ENCODE data around the gene UBAC1. TPM values are rescaled to one million over a fixed set of nuclear protein-coding genes. Genes with fewer than 3 reads are reported as not detected.

UBAC1 gene
- polyA plus RNA-seq, 1 of the 3 experiments (the other 2 are of a cell fraction) = 67.7 TPM

DNA sequence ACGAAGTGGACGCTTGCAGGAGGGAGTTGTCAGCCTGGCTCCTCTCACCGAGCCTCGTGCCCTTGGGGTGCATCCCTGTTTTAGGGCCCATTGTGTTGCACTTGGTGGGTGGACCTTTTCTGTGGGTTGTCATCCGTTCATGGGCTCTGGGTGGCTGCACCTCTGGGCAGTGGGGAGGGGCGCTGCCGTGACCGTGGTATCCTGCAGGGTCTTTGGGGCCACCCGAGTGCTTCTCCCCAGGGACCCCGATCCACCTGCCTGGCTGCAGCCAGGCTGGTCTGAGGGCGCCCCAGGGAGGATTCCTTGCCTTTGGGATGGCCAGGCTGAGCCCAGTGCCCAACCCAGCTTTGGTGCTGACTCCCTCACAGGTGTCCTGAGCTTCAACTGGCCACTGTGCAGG, 41.0 kb upstream of the UBAC1 start:
- Histone ChIP-seq H3K27me3 (ENCODE audit: insufficient read depth) (no peaks in the 10 kb centered on the region), H3K9me3 (no peaks in the 10 kb centered on the region), H3K4me2 (no peak overlapping the region), H3K27ac (ENCODE audit: low read depth in 2 of 2, low read length in 1 of 2) (no peak overlapping the region), H3K9me2 (no peaks in the 10 kb centered on the region), H3K4me3 (ENCODE audit: low read depth in 2 of 2, low read length in 1 of 2) (no peak overlapping the region), H3K36me3 (replicated peaks in 1 of 2; ENCODE audit: control insufficient read depth in 1 of 2, insufficient read depth in 2 of 2, low read length in 1 of 2) (no peaks in the 10 kb centered on the region), H3F3A (replicated peaks; ENCODE audit: insufficient read depth) (no peaks in the 10 kb centered on the region), H3K79me2 (ENCODE audit: insufficient read depth) (no peaks in the 10 kb centered on the region), H4K20me1 (ENCODE audit: insufficient read depth) (no peaks in the 10 kb centered on the region), H2AFZ (ENCODE audit: low read depth) (no peak overlapping the region), H3K4me1 (ENCODE audit: control insufficient read depth in 1 of 2, insufficient read depth in 2 of 2, low read depth in 1 of 2, low read length in 1 of 2) (peaks cover 0 to 25% of the 10 kb centered on the region in 2 experiments; a peak in 1 of 4 replicates), H3K9ac (no peak overlapping the region)
- 95% methylated on average over 9 of the region's 11 CpGs for WGBS (ENCODE audit: low lambda C conversion rate)
- DNase-seq = no peak
- ChIA-PET CTCF (interaction anchor here (0.9 kb wide), 1 partner anchor 39 kb away, joined by 3 read pairs; no protein-coding TSS in a partner anchor), POLR2A (no interaction called here)
- no peak for TF ChIP-seq RCOR1 (IDR thresholded peaks at IDR 0.05; ENCODE audit: low read length)
- TF ChIP-seq GABPA (IDR thresholded peaks at IDR 0.05; ENCODE audit: low read depth) = no peak
- TF ChIP-seq FOXJ3 (CRISPR knock-in tag; IDR thresholded peaks at IDR 0.05) = no peak
- no peak for TF ChIP-seq SMC3 (IDR thresholded peaks at IDR 0.05; ENCODE audit: low read depth, low read length)
- TF ChIP-seq, protein P1, sequence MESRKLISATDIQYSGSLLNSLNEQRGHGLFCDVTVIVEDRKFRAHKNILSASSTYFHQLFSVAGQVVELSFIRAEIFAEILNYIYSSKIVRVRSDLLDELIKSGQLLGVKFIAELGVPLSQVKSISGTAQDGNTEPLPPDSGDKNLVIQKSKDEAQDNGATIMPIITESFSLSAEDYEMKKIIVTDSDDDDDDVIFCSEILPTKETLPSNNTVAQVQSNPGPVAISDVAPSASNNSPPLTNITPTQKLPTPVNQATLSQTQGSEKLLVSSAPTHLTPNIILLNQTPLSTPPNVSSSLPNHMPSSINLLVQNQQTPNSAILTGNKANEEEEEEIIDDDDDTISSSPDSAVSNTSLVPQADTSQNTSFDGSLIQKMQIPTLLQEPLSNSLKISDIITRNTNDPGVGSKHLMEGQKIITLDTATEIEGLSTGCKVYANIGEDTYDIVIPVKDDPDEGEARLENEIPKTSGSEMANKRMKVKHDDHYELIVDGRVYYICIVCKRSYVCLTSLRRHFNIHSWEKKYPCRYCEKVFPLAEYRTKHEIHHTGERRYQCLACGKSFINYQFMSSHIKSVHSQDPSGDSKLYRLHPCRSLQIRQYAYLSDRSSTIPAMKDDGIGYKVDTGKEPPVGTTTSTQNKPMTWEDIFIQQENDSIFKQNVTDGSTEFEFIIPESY (IDR thresholded peaks at IDR 0.05; ENCODE audit: borderline replicate concordance, low read depth) = no peak
- TF ChIP-seq ELF1 (IDR thresholded peaks at IDR 0.05) = no peak
- no peak for TF ChIP-seq FOXM1 (IDR thresholded peaks at IDR 0.05; ENCODE audit: low read depth)
- TF ChIP-seq SIN3A (IDR thresholded peaks at IDR 0.05; ENCODE audit: borderline replicate concordance, low read depth, low read length) = no peak
- TF ChIP-seq RAD21 (IDR thresholded peaks at IDR 0.05; ENCODE audit: low read length) = no peak
- TF ChIP-seq IRF3 (IDR thresholded peaks at IDR 0.05; ENCODE audit: low read depth, low read length) = no peak
- TF ChIP-seq RFX5 (IDR thresholded peaks at IDR 0.05; ENCODE audit: low read length) = no peak
- TF ChIP-seq, protein P2, sequence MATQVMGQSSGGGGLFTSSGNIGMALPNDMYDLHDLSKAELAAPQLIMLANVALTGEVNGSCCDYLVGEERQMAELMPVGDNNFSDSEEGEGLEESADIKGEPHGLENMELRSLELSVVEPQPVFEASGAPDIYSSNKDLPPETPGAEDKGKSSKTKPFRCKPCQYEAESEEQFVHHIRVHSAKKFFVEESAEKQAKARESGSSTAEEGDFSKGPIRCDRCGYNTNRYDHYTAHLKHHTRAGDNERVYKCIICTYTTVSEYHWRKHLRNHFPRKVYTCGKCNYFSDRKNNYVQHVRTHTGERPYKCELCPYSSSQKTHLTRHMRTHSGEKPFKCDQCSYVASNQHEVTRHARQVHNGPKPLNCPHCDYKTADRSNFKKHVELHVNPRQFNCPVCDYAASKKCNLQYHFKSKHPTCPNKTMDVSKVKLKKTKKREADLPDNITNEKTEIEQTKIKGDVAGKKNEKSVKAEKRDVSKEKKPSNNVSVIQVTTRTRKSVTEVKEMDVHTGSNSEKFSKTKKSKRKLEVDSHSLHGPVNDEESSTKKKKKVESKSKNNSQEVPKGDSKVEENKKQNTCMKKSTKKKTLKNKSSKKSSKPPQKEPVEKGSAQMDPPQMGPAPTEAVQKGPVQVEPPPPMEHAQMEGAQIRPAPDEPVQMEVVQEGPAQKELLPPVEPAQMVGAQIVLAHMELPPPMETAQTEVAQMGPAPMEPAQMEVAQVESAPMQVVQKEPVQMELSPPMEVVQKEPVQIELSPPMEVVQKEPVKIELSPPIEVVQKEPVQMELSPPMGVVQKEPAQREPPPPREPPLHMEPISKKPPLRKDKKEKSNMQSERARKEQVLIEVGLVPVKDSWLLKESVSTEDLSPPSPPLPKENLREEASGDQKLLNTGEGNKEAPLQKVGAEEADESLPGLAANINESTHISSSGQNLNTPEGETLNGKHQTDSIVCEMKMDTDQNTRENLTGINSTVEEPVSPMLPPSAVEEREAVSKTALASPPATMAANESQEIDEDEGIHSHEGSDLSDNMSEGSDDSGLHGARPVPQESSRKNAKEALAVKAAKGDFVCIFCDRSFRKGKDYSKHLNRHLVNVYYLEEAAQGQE (IDR thresholded peaks at IDR 0.05; ENCODE audit: low read depth, low read length) = no peak
- TF ChIP-seq EP300 (IDR thresholded peaks at IDR 0.05; ENCODE audit: borderline replicate concordance in 1 of 2, low read depth in 1 of 2, low read length in 1 of 2) = no peak

Measured in SK-N-SH (cell line).